SK-N-SH treated with all-trans-retinoic acid at 6 μM for 48 hours (cell line): Measurements from ENCODE around the gene CZIB.

Source experiments
- ARNTL ChIP-seq: fragments of 450-650 bp; formaldehyde crosslinking; IDR thresholded peaks from 2 replicates; pipeline ENCODE4 v1.5.0; 2020; ENCODE audit warnings: low read depth, mild to moderate bottlenecking, moderate library complexity, borderline replicate concordance
- CSDC2 ChIP-seq: fragments of 250-450 bp; sonication (Bioruptor Pico); IDR thresholded peaks from 2 replicates; pipeline ENCODE4 v1.5.0; 2020; ENCODE audit warnings: mild to moderate bottlenecking, moderate library complexity
- OSR1 ChIP-seq: fragments of 250-450 bp; sonication (Bioruptor Pico); IDR thresholded peaks from 2 replicates; pipeline ENCODE4 v1.8.0; 2022; ENCODE audit warnings: moderate library complexity, mild to moderate bottlenecking, inconsistent platforms
- RARB ChIP-seq: fragments of 250-450 bp; sonication (Bioruptor Pico); IDR thresholded peaks from 2 replicates; pipeline ENCODE4 v1.8.0; 2021; ENCODE audit warnings: mild to moderate bottlenecking, moderate library complexity
- TOX ChIP-seq: fragments of 250-450 bp; sonication (Bioruptor Pico); IDR thresholded peaks from 2 replicates; pipeline ENCODE4 v1.8.0; 2021; ENCODE audit warnings: mild to moderate bottlenecking, moderate library complexity, borderline replicate concordance
- ZFP3 ChIP-seq: fragments of 250-450 bp; sonication (Bioruptor Pico); IDR thresholded peaks from 2 replicates; pipeline ENCODE4 v1.5.0; 2020; ENCODE audit warnings: mild to moderate bottlenecking, moderate library complexity
- ZNF70 ChIP-seq: fragments of 450-650 bp; formaldehyde crosslinking; IDR thresholded peaks from 2 replicates; pipeline ENCODE4 v1.5.0; 2020; ENCODE audit warnings: mild to moderate bottlenecking, moderate library complexity

GRCh38 chr1:53187401-53187800 lies 33.0 kb downstream of the CZIB start:
- no peak for TF ChIP-seq OSR1
- no peak for TF ChIP-seq ZNF70 (CRISPR knock-in tag)
- no peak for TF ChIP-seq ARNTL (CRISPR knock-in tag)
- TF ChIP-seq CSDC2 = no peak
- no peak for TF ChIP-seq RARB (CRISPR knock-in tag)
- no peak for TF ChIP-seq ZFP3 (CRISPR knock-in tag)
- no peak for TF ChIP-seq TOX (CRISPR knock-in tag)
